Measurements from ENCODE around the gene FOSL1. TPM values are rescaled to one million over a fixed set of nuclear protein-coding genes. Genes with fewer than 3 reads are reported as not detected.

The FOSL1 gene
- total and polyA plus RNA-seq, 2 of the 13 experiments (the other 11 are each of a cell fraction or from before 2014, with no cell fraction given): 4.0 to 4.1 TPM

DNA sequence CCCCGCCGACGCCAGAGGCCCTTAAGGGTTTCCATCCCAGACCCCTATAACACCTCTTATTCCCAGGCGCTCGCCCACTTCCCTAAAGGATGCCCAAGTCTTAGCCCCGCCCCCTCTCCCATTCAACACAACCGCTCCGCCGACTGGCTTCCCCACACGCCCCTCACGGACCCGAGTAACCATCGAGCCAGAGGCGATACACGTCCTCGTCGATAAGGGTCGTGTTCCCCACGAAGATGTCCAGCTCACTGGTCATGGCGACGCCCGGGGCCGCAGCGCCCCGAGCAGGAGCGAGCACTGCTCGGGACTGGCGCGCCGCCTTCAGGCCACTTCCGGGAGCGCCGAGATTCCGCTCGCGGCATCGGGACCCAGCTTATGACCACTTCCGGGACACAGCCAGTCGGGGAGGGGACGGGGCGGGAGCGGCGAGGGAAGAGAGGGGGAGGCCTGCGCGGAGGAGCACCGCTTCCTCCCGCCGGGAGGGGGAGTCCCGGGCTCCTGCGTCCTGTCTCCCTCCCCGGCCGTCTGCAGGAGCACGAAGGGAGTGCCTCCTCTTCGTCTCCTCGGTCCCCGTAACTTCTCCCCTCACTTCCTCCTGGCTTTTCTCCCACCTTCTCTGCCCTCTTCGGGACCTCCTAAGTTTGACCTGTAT lies 11.9 kb downstream of the FOSL1 start, which contains the start of gene FIBP (continued):
- TF ChIP-seq, protein P1, sequence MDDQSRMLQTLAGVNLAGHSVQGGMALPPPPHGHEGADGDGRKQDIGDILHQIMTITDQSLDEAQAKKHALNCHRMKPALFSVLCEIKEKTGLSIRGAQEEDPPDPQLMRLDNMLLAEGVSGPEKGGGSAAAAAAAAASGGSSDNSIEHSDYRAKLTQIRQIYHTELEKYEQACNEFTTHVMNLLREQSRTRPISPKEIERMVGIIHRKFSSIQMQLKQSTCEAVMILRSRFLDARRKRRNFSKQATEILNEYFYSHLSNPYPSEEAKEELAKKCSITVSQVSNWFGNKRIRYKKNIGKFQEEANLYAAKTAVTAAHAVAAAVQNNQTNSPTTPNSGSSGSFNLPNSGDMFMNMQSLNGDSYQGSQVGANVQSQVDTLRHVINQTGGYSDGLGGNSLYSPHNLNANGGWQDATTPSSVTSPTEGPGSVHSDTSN (CRISPR knock-in tag; IDR thresholded peaks at IDR 0.05; ENCODE audit: borderline replicate concordance): 0 out of 2 replicates have a peak, but pooled peaks have one; percentile 25
- TF ChIP-seq MED13 (CRISPR knock-in tag; IDR thresholded peaks at IDR 0.05) (0 out of 2 replicates have a peak, but pooled peaks have one; percentile 33), KLF13 (CRISPR knock-in tag; IDR thresholded peaks at IDR 0.05) (0 out of 2 replicates have a peak, but pooled peaks have one; percentile 33), ERF (CRISPR knock-in tag; IDR thresholded peaks at IDR 0.05) (peak; percentile 69), ZNF441 (CRISPR knock-in tag; IDR thresholded peaks at IDR 0.05; ENCODE audit: borderline replicate concordance) (0 out of 2 replicates have a peak, but pooled peaks have one; percentile 23), ATF1 (CRISPR knock-in tag; IDR thresholded peaks at IDR 0.05) (peak; percentile 83), SP5 (CRISPR knock-in tag; IDR thresholded peaks at IDR 0.05; ENCODE audit: borderline replicate concordance, low read depth) (peak; percentile 11; the same call in 1 of the 2 replicates), KDM3A (CRISPR knock-in tag; IDR thresholded peaks at IDR 0.05; ENCODE audit: low read depth) (peak; percentile 25; the same call in 1 of the 2 replicates), ZNF788 (CRISPR knock-in tag; IDR thresholded peaks at IDR 0.05; ENCODE audit: borderline replicate concordance) (no peak)
- TF ChIP-seq, protein P2, sequence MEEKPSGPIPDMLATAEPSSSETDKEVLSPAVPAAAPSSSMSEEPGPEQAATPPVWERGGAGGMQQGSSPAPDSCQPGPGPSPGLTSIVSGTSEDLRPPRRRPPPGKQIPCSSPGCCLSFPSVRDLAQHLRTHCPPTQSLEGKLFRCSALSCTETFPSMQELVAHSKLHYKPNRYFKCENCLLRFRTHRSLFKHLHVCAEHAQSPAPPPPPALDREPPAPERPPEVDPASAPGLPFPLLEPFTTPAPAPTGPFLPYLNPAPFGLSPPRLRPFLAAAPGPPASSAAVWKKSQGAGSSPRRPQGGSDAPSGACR (CRISPR knock-in tag; IDR thresholded peaks at IDR 0.05): peak; percentile 85; the same call in 1 of the 2 replicates
- TF ChIP-seq, protein P3, sequence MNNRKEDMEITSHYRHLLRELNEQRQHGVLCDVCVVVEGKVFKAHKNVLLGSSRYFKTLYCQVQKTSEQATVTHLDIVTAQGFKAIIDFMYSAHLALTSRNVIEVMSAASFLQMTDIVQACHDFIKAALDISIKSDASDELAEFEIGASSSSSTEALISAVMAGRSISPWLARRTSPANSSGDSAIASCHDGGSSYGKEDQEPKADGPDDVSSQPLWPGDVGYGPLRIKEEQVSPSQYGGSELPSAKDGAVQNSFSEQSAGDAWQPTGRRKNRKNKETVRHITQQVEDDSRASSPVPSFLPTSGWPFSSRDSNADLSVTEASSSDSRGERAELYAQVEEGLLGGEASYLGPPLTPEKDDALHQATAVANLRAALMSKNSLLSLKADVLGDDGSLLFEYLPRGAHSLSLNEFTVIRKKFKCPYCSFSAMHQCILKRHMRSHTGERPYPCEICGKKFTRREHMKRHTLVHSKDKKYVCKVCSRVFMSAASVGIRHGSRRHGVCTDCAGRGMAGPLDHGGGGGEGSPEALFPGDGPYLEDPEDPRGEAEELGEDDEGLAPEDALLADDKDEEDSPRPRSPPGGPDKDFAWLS (CRISPR knock-in tag; IDR thresholded peaks at IDR 0.05; ENCODE audit: borderline replicate concordance): no peak
- TF ChIP-seq, protein P4, sequence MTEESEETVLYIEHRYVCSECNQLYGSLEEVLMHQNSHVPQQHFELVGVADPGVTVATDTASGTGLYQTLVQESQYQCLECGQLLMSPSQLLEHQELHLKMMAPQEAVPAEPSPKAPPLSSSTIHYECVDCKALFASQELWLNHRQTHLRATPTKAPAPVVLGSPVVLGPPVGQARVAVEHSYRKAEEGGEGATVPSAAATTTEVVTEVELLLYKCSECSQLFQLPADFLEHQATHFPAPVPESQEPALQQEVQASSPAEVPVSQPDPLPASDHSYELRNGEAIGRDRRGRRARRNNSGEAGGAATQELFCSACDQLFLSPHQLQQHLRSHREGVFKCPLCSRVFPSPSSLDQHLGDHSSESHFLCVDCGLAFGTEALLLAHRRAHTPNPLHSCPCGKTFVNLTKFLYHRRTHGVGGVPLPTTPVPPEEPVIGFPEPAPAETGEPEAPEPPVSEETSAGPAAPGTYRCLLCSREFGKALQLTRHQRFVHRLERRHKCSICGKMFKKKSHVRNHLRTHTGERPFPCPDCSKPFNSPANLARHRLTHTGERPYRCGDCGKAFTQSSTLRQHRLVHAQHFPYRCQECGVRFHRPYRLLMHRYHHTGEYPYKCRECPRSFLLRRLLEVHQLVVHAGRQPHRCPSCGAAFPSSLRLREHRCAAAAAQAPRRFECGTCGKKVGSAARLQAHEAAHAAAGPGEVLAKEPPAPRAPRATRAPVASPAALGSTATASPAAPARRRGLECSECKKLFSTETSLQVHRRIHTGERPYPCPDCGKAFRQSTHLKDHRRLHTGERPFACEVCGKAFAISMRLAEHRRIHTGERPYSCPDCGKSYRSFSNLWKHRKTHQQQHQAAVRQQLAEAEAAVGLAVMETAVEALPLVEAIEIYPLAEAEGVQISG (CRISPR knock-in tag; IDR thresholded peaks at IDR 0.05): peak; percentile 92
- TF ChIP-seq, protein P5, sequence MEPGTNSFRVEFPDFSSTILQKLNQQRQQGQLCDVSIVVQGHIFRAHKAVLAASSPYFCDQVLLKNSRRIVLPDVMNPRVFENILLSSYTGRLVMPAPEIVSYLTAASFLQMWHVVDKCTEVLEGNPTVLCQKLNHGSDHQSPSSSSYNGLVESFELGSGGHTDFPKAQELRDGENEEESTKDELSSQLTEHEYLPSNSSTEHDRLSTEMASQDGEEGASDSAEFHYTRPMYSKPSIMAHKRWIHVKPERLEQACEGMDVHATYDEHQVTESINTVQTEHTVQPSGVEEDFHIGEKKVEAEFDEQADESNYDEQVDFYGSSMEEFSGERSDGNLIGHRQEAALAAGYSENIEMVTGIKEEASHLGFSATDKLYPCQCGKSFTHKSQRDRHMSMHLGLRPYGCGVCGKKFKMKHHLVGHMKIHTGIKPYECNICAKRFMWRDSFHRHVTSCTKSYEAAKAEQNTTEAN (CRISPR knock-in tag; conservative IDR thresholded peaks at IDR 0.05): 0 out of 2 replicates have a peak, but pooled peaks have one; percentile 10
- TF ChIP-seq, protein P6, sequence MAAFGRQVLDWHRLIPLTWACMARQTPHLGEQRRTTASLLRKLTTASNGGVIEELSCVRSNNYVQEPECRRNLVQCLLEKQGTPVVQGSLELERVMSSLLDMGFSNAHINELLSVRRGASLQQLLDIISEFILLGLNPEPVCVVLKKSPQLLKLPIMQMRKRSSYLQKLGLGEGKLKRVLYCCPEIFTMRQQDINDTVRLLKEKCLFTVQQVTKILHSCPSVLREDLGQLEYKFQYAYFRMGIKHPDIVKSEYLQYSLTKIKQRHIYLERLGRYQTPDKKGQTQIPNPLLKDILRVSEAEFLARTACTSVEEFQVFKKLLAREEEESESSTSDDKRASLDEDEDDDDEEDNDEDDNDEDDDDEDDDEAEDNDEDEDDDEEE (CRISPR knock-in tag; IDR thresholded peaks at IDR 0.05): peak; percentile 17; the same call in 1 of the 2 replicates
- TF ChIP-seq, protein P7, sequence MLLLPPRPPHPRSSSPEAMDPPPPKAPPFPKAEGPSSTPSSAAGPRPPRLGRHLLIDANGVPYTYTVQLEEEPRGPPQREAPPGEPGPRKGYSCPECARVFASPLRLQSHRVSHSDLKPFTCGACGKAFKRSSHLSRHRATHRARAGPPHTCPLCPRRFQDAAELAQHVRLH (CRISPR knock-in tag; IDR thresholded peaks at IDR 0.05; ENCODE audit: borderline replicate concordance, low read depth): peak; percentile 15; the same call in 1 of the 2 replicates
